ENCODE data around the gene SMYD3.

- TF ChIP-seq CTCF (IDR thresholded peaks at IDR 0.05) (no peak), POLR2A (IDR thresholded peaks at IDR 0.05) (no peak)
Observed at GRCh38 chr1:245823408-245824147, 683.5 kb downstream of the SMYD3 start.
